GM21737 (cell line): ENCODE results near the gene CDK14.
A peak's percentile ranks its signal among the peaks of the same experiment; 100 is the strongest.
"Not testable (repeated sequence)": the region's sequence is repeated elsewhere in the genome, so short reads cannot be mapped to it uniquely, and the experiment has no call there.

Experiments
- ATAC-seq: cut with Tn5 transposase; IDR thresholded peaks from one replicate; pipeline ENCODE4 v1.9.1; 2021; ENCODE audit warnings: mild to moderate bottlenecking, moderate library complexity; ENCODE audit not compliant: unreplicated experiment

Gene CDK14

GRCh38 chr7:91135300-91135699, 539.2 kb downstream of the CDK14 start:
- ATAC-seq: no peak

DNA sequence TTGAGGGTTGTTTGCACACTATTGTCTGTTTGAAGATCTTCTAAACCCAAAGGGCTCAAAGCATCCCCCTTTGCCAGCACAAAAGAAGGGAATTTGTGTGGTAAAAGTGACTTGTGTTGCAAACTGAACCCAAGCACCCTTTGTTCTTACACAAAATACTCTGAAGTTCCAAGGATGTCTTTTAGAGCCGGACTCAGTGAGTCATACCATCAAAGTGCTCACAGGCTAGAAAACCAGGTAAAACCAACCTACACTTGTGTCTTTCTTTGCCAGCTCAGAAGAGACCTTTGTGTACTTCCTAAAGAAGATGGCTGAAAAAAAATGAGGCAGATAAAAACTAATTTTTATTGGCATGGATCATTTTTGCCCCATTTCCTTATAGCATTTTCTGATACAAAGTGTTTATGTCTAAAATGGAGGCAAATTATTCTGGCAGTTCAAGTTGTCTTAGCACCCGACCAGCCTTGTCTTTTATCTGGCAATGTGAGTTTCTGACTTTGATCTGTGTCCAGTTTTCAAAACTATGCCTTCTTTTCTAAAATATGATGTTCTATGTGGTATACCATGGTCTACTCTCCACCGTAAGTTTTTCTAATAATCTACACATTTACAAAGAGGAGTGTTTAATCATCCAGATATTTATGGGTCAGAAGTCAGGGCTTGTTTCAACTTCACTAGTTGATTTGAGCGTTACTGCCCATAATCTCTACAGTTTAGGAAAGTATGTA, 539.7 kb downstream of the CDK14 start:
- ATAC-seq: no peak

GRCh38 chr7:91137153-91137787, 541.1 kb downstream of the CDK14 start:
- no peak for ATAC-seq

DNA sequence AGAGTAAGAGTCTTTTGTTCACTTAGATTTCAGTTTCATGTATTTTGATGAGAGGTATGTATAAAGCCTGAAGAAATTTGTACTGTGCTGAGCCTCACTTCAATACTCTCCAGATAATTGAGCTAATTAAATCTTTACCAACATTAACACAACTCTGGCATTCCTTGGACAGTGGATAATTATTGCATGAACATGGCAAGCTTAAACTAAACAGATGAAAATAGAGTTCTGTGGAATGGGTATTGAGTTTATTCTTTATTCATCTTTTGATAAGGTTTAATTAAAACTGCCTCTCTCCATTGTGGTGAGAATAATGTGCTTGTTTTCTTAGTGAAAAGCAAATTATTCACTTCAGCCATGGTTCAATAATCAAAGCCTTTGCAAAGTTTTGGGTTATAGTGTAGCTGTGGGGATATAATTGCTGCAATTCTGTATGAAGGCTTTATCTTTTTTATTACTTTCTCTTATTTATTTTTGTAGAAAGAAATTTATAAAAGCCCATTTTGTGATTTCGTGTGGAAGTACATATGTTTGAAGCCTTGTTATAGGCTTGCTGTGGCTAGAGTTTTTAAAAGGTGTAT, 541.8 kb downstream of the CDK14 start:
- no peak for ATAC-seq

DNA sequence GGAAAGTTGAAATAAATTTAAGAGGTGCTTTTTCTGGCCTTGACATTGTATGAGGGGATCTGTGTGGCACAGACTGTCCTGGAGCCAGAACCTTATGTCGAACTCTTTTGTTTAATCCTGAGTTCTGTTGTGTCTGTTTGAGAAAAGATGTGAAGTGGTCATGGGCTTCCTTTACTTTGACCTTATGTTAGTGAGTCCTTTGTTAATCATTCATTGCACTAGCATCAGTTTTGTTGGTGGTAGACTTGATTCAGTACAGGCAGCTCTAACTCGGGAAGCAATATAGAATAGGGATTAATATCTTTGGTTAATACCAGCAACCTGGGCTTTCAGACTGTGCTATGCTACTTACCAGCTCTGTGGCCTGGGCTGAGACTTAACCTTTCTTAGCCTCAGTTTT, 544.2 kb downstream of the CDK14 start:
- no peak for ATAC-seq

DNA sequence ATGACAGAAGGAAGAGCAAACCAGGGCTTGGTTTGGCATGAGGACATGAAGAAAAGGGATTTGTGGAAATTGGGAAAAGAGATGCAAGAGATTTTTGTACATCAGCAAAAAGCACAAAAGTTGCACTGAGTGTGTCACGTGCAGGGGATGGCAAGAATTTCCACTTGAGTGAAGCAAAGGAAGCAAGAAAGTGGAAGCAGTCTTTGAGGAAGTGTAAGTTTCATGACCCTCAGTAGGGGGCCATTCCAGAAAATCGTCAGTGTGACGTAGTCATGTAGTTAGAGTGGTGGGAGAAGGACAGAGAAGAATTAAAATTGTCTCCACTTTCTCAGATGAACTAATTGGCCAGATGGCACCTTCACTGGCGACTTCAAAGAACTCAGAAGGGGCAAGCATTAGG, 544.9 kb downstream of the CDK14 start:
- ATAC-seq: no peak

GRCh38 chr7:91142743-91143142, 546.6 kb downstream of the CDK14 start:
- ATAC-seq: no peak

GRCh38 chr7:91149341-91150246, 553.5 kb downstream of the CDK14 start:
- no peak for ATAC-seq

GRCh38 chr7:91151916-91152315, 555.8 kb downstream of the CDK14 start:
- no peak for ATAC-seq

GRCh38 chr7:91156316-91157185, 560.4 kb downstream of the CDK14 start:
- ATAC-seq: no peak

GRCh38 chr7:91157579-91158320, 561.6 kb downstream of the CDK14 start:
- ATAC-seq: no peak

- ATAC-seq: no peak
These were observed 566.3 kb downstream of the CDK14 start for GRCh38 chr7:91162436-91162835.

GRCh38 chr7:91164506-91164905, 568.4 kb downstream of the CDK14 start:
- ATAC-seq: no peak

DNA sequence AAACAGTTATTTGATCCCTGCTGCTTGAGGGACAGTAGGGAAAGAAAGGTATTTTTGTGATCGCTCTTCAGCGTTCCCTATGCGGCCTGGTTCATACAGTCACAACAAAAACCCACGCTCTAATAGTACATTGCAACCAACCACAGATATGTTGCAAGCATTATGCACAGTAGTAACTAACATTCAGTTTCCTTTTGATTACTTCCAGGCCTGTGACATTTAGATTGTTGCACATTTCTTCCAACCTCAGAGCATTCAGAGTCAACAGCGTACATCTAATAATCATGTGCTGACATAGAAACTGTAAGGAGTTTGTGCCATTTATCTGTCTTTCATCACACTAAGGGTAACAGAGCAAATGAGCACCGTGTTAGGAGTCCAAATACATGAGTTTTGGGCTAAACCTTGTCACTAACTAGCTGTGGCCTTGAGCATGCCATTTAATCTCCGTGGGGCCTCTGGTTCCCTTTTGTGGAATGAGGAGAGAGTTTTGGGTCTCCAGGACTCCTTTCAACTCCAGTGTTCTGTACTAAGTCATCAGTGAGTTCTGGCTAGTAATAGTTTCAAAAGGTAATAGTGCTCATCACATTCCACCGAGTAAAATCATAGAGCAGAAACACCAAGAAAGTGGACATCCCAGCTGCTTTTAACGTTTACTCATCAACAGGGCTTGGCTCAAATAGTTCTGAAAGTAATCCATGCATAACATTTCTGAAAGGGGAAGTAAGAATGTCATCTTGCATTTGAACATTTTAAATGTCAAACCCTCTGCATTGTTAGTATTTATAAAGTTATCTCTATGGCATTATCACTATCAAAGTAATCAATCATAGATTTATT, 569.1 kb downstream of the CDK14 start:
- ATAC-seq: peak; percentile 90

- peak; percentile 30 for ATAC-seq
These were observed 569.7 kb downstream of the CDK14 start for GRCh38 chr7:91165846-91166230.

GRCh38 chr7:91168871-91169829, 573.0 kb downstream of the CDK14 start:
- ATAC-seq: no peak

GRCh38 chr7:91169830-91170191, 573.7 kb downstream of the CDK14 start:
- no peak for ATAC-seq

- ATAC-seq: not testable (repeated sequence)
These were observed 577.1 kb downstream of the CDK14 start for GRCh38 chr7:91173265-91173664.
